H1 (cell line): ENCODE measurements around the gene XIAP. TPM values are rescaled to one million over a fixed set of nuclear protein-coding genes. Genes with fewer than 3 reads are reported as not detected.

Experiments
- CTCF ChIA-PET: fragments of 300-600 bp; sonication (Branson Sonifier 250); formaldehyde crosslinking; loops from one replicate; lab custom pipeline; 2021; ENCODE audit not compliant: partially characterized antibody; lab: Charles Lee
- POLR2A ChIA-PET: fragments of 300-600 bp; sonication (Branson Sonifier 250); formaldehyde crosslinking; loops from one replicate; lab custom pipeline; 2021; ENCODE audit warnings: inconsistent platforms; ENCODE audit not compliant: partially characterized antibody; lab: Charles Lee
- DNase-seq, 2 experiments: peaks; one replicate each; pipeline versions ENCODE4 v3.0.0 to v3.0.0-alpha.2; 2010 to 2022; ENCODE audit warnings: low spot score in 2 of 2, low read depth in 1 of 2, mixed read lengths in 1 of 2
- FAIRE-seq: peaks from 2 replicates; lab custom pipeline; 2011; peaks lifted over from hg19 to GRCh38; lab: Jason Lieb, UNC
- H2AFZ ChIP-seq: 2 replicates; pipeline ENCODE4 v1.8.1; 2012; ENCODE audit warnings: low read length, inconsistent platforms
- H2AK5ac ChIP-seq: 2 replicates; pipeline ENCODE4 v1.6.1; 2013; ENCODE audit warnings: low read depth, low read length
- H2BK120ac ChIP-seq: replicated peaks from 2 replicates; pipeline ENCODE3; 2013; ENCODE audit warnings: low read depth, low read length, inconsistent platforms
- H2BK12ac ChIP-seq: 2 replicates; pipeline ENCODE4 v1.6.1; 2013; ENCODE audit warnings: low read depth, low read length
- H2BK15ac ChIP-seq: 2 replicates; pipeline ENCODE4 v1.6.1; 2013; ENCODE audit warnings: low read length
- H2BK20ac ChIP-seq: 2 replicates; pipeline ENCODE4 v1.6.1; 2013; ENCODE audit warnings: low read length
- H2BK5ac ChIP-seq: 2 replicates; pipeline ENCODE4 v1.6.1; 2013; ENCODE audit warnings: low read depth, low read length
- H3K14ac ChIP-seq: 2 replicates; pipeline ENCODE4 v1.6.1; 2013; ENCODE audit warnings: inconsistent platforms; ENCODE audit not compliant: insufficient read length
- H3K18ac ChIP-seq: 2 replicates; pipeline ENCODE4 v1.6.1; 2013; ENCODE audit warnings: low read length; ENCODE audit errors: extremely low read depth
- H3K23ac ChIP-seq: 2 replicates; pipeline ENCODE4 v1.6.1; 2013; ENCODE audit warnings: inconsistent platforms; ENCODE audit not compliant: insufficient read length
- H3K23me2 ChIP-seq: 2 replicates; pipeline ENCODE4 v1.6.1; 2013; ENCODE audit warnings: low read depth, low read length
- H3K27ac ChIP-seq: 2 replicates; pipeline ENCODE4 v1.6.1; 2011; ENCODE audit warnings: low read depth, low read length, inconsistent platforms
- H3K27me3 ChIP-seq, 4 experiments: replicated peaks in 1 of 4; 1 replicate in 1 of 4; 2 replicates in 3 of 4; pipeline versions ENCODE4 v1.6.1 to v1.8.1; 2011 to 2013; ENCODE audit warnings: low read length in 3 of 4, mild to moderate bottlenecking in 3 of 4, inconsistent platforms in 2 of 4, mixed read lengths in 2 of 4, moderate library complexity in 1 of 4; ENCODE audit not compliant: control insufficient read depth in 3 of 4, insufficient read depth in 3 of 4; ENCODE audit errors: extremely low read depth in 1 of 4
- H3K36me3 ChIP-seq, 4 experiments: 2 replicates each; pipeline versions ENCODE4 v1.6.1 to v1.8.1; 2011 to 2013; ENCODE audit warnings: mild to moderate bottlenecking in 4 of 4, low read length in 3 of 4, moderate library complexity in 2 of 4, control low read depth in 1 of 4, inconsistent platforms in 1 of 4; ENCODE audit not compliant: insufficient read depth in 4 of 4, control insufficient read depth in 2 of 4
- H3K4ac ChIP-seq: replicated peaks from 2 replicates; pipeline ENCODE3; 2013; ENCODE audit warnings: low read length, low read depth, mixed read lengths, inconsistent platforms; ENCODE audit not compliant: insufficient read length
- H3K4me1 ChIP-seq, 4 experiments: replicated peaks in 1 of 4; 1 replicate in 1 of 4; 2 replicates in 3 of 4; pipeline versions ENCODE4 v1.6.1 to v1.8.1; 2011 to 2013; ENCODE audit warnings: low read length in 3 of 4, inconsistent platforms in 2 of 4, mixed read lengths in 1 of 4; ENCODE audit not compliant: insufficient read depth in 4 of 4, control insufficient read depth in 3 of 4
- H3K4me2 ChIP-seq, 2 experiments: 2 replicates each; pipeline versions ENCODE4 v1.6.1 to v1.8.1; 2011 to 2013; ENCODE audit warnings: low read depth in 2 of 2, low read length in 2 of 2, control low read depth in 1 of 2, inconsistent platforms in 1 of 2, mild to moderate bottlenecking in 1 of 2; ENCODE audit not compliant: insufficient read depth in 1 of 2
- H3K4me3 ChIP-seq, 4 experiments: fragments of 200-600, 300-600 bp in 1 of 4; sonication (generic), shearing (Covaris generic), sonication (Bioruptor Twin) in 1 of 4; 2 replicates each; pipeline versions ENCODE4 v1.5.1 to v1.8.1; 2011 to 2016; ENCODE audit warnings: low read length in 4 of 4, low read depth in 3 of 4, control low read depth in 2 of 4, inconsistent platforms in 2 of 4, mild to moderate bottlenecking in 2 of 4, mixed read lengths in 1 of 4, moderate library complexity in 1 of 4; ENCODE audit not compliant: insufficient read depth in 2 of 4; ENCODE audit errors: extremely low read depth in 1 of 4
- H3K56ac ChIP-seq: replicated peaks from 2 replicates; pipeline ENCODE3; 2013; ENCODE audit warnings: low read depth, mild to moderate bottlenecking, mixed read lengths, low read length, inconsistent platforms; ENCODE audit not compliant: insufficient read length
- H3K79me1 ChIP-seq: 2 replicates; pipeline ENCODE4 v1.6.1; 2013; ENCODE audit warnings: low read depth, low read length, control low read depth
- H3K79me2 ChIP-seq, 2 experiments: 2 replicates each; pipeline versions ENCODE4 v1.6.1 to v1.8.1; 2012 to 2013; ENCODE audit warnings: low read length in 2 of 2, mild to moderate bottlenecking in 2 of 2, inconsistent platforms in 1 of 2; ENCODE audit not compliant: insufficient read depth in 2 of 2, control insufficient read depth in 1 of 2
- H3K9ac ChIP-seq, 4 experiments: replicated peaks in 1 of 4; 1 replicate in 1 of 4; 2 replicates in 3 of 4; pipeline versions ENCODE4 v1.6.1 to v1.8.1; 2011 to 2013; ENCODE audit warnings: low read depth in 3 of 4, low read length in 3 of 4, control low read depth in 2 of 4, mild to moderate bottlenecking in 2 of 4, moderate library complexity in 2 of 4, inconsistent platforms in 1 of 4; ENCODE audit errors: extremely low read depth in 1 of 4
- H3K9me3 ChIP-seq, 2 experiments: 2 replicates each; pipeline versions ENCODE4 v1.6.1 to v1.8.1; 2012 to 2013; ENCODE audit warnings: mild to moderate bottlenecking in 2 of 2, moderate library complexity in 2 of 2, control low read depth in 1 of 2, inconsistent platforms in 1 of 2, low read depth in 1 of 2, low read length in 1 of 2, mixed read lengths in 1 of 2; ENCODE audit not compliant: insufficient read depth in 2 of 2
- H4K20me1 ChIP-seq, 2 experiments: replicated peaks in 1 of 2; 2 replicates each; pipeline versions ENCODE3 to v1.8.1; 2011 to 2013; ENCODE audit warnings: inconsistent platforms in 2 of 2, low read length in 2 of 2, mild to moderate bottlenecking in 1 of 2; ENCODE audit not compliant: insufficient read depth in 2 of 2, control insufficient read depth in 1 of 2
- H4K5ac ChIP-seq: 2 replicates; pipeline ENCODE4 v1.6.1; 2013; ENCODE audit warnings: low read length, low read depth, mixed read lengths, inconsistent platforms; ENCODE audit not compliant: insufficient read length
- H4K8ac ChIP-seq: 2 replicates; pipeline ENCODE4 v1.8.0; 2013; ENCODE audit warnings: mild to moderate bottlenecking, moderate library complexity, low read length, inconsistent platforms; ENCODE audit not compliant: insufficient read depth; ENCODE audit errors: extremely low read depth
- H4K91ac ChIP-seq: replicated peaks from 2 replicates; pipeline ENCODE3; 2013; ENCODE audit warnings: low read length, mixed read lengths, inconsistent platforms; ENCODE audit not compliant: insufficient read length
- CBX5 ChIP-seq: fragments of 300-800, 300-1000 bp; sonication (generic); IDR thresholded peaks from 2 replicates; pipeline ENCODE4 v1.7.1; 2016; ENCODE audit warnings: antibody characterized with exemption, low read length, low read depth
- EGR1 ChIP-seq: IDR thresholded peaks from 2 replicates; pipeline ENCODE4 v1.6.1; 2011; ENCODE audit warnings: low read depth, low read length, borderline replicate concordance
- GABPA ChIP-seq: IDR thresholded peaks from 2 replicates; pipeline ENCODE4 v1.6.1; 2011; ENCODE audit warnings: mild to moderate bottlenecking, low read length, moderate library complexity, borderline replicate concordance; ENCODE audit not compliant: insufficient read depth
- JUND ChIP-seq: IDR thresholded peaks from 2 replicates; pipeline ENCODE4 v1.6.1; 2011; ENCODE audit warnings: mild to moderate bottlenecking, improper control_type of control experiment, low read length
- POLR2A ChIP-seq, 2 experiments: IDR thresholded peaks; 1 replicate in 1 of 2; 2 replicates in 1 of 2; pipeline ENCODE4 v1.6.1; 2011; ENCODE audit warnings: low read depth in 2 of 2, low read length in 2 of 2, mild to moderate bottlenecking in 2 of 2; ENCODE audit errors: control extremely low read depth in 1 of 2
- SAP30 ChIP-seq: fragments of 300-600 bp; sonication (generic); IDR thresholded peaks from 2 replicates; pipeline ENCODE4 v1.7.1; 2012; ENCODE audit warnings: low read length, moderate library complexity, mild to moderate bottlenecking, inconsistent platforms; ENCODE audit not compliant: insufficient read depth, insufficient replicate concordance
- SIN3A ChIP-seq, 2 experiments: IDR thresholded peaks in 1 of 2; conservative IDR thresholded peaks in 1 of 2; 2 replicates each; pipeline ENCODE4 v1.6.1; 2011 to 2012; ENCODE audit warnings: low read length in 2 of 2, improper control_type of control experiment in 1 of 2, low read depth in 1 of 2, mild to moderate bottlenecking in 1 of 2
- SIX5 ChIP-seq: IDR thresholded peaks from 2 replicates; pipeline ENCODE4 v1.6.1; 2011; ENCODE audit warnings: mild to moderate bottlenecking, low read depth, low read length
- TBP ChIP-seq: IDR thresholded peaks from 2 replicates; pipeline ENCODE4 v1.6.1; 2011; ENCODE audit warnings: low read depth, low read length, improper control_type of control experiment
- WGBS, 2 experiments: shearing (Covaris generic) in 1 of 2; methylation state at CpG; one replicate each; pipeline versions ENCODE4 v1.1.6 to v1.1.7; 2013 to 2015; ENCODE audit warnings: low lambda C conversion rate in 2 of 2, mixed read lengths in 2 of 2, inconsistent platforms in 1 of 2, low coverage in 1 of 2, missing lambda C conversion rate in 1 of 2; ENCODE audit not compliant: insufficient replicate concordance in 2 of 2, insufficient coverage in 1 of 2, insufficient read length in 1 of 2; ENCODE audit errors: extremely low coverage in 1 of 2, missing lambda C conversion rate in 1 of 2; 5-methylcytosine and 5-hydroxymethylcytosine counted together
- polyA plus RNA-seq, 7 experiments: library from polyadenylated mRNA; depleted of rRNA in 3 of 7; stranded (reverse) in 5 of 7; unstranded in 2 of 7; fragments of >200 nt in 5 of 7; fragments of 200-250 nt in 2 of 7; gene quantifications; 1 replicate in 5 of 7; 2 replicates in 1 of 7; 4 replicates in 1 of 7; pipeline versions ENCODE4 v1.2.1 to v1.2.3, GENCODE V29; 2011 to 2013; ENCODE audit warnings: missing spikeins in 2 of 7, mixed read lengths in 2 of 7
- total RNA-seq: library from RNA; stranded (reverse); fragmentation: NEBNext Ultra II Directional; extraction: Animal tissue kit (Norgen Biotek cat#: 25700); gene quantifications from 2 replicates; pipeline ENCODE4 v1.2.1, GENCODE V29; 2021
- TF ChIP-seq, protein P1 (sequence below): IDR thresholded peaks from 2 replicates; pipeline ENCODE4 v1.6.1; 2012; ENCODE audit warnings: inconsistent platforms
- TF ChIP-seq, protein P2 (sequence below): IDR thresholded peaks from 2 replicates; pipeline ENCODE4 v1.6.1; 2012; ENCODE audit warnings: low read length, inconsistent platforms

The XIAP gene
- total and polyA plus RNA-seq, 2 of the 8 experiments (the other 6 are each of a cell fraction or from before 2014, with no cell fraction given), result 5.9 to 44.7 TPM

DNA sequence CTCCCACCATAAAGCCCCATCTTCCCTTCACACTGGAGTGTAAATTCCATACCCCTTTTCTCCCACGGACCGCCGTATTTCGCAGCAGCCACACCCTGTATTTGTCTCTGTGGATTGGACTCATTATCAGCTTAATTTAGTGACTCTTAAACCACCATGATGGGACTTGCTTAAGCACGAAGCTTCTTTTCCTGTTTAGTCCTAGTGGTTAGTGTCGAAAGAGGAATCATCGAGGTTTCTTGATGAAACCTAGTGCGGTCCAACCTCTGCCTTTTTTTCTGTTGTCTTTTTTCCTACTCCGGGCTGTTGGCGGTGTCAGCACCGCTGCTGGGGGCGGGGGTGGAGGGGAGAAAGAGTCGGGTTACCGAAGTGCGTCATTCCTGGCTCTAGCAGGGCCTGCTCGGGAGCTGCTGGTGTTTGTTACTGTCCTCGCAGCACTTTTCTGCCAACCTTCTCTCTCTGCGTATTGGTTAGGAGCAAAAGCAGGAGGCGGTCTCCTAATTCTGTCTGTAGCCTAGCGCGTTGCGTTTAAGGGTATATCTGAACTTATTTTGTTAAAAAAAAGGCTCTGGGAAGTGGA is 103.0 kb downstream of the XIAP start:
- peaks cover 21 to 61% of the 10 kb centered on the region in 2 experiments for H3K79me2 ChIP-seq
- H2BK15ac ChIP-seq, result no peak overlapping the region
- POLR2A ChIA-PET, result interaction anchor here (0.8 to 1.8 kb wide), 7 partner anchors 9 to 141 kb away, joined by 3 to 5 read pairs (median 4); no protein-coding TSS in a partner anchor
- no peak overlapping the region for H3K23ac ChIP-seq
- peak overlapping the region; percentile 32; the same call in 1 of the 2 replicates for H2BK5ac ChIP-seq
- no peak overlapping the region for H3K4ac ChIP-seq
- DNase-seq (peak in 1 of 2 experiments; percentile 64), FAIRE-seq (peak; percentile 70)
- CTCF ChIA-PET, result no interaction called here
- H2BK20ac ChIP-seq, result no peak overlapping the region
- H2AFZ ChIP-seq, result no peak overlapping the region
- H2BK12ac ChIP-seq, result no peak overlapping the region
- no peaks in the 10 kb centered on the region for H3K27me3 ChIP-seq
- H4K5ac ChIP-seq, result peak overlapping the region; percentile 8
- no peaks in the 10 kb centered on the region for H3K9me3 ChIP-seq
- H4K8ac ChIP-seq, result 0 out of 2 replicates have a peak overlapping the region, but pooled peaks have one; percentile 68
- H3K27ac ChIP-seq, result peak overlapping the region; percentile 97
- H3K4me1 ChIP-seq, result no peaks in the 10 kb centered on the region
- no peak overlapping the region for H3K18ac ChIP-seq
- peak overlapping the region; percentile 35 for H4K91ac ChIP-seq
- no peaks in the 10 kb centered on the region for H3K23me2 ChIP-seq
- peak overlapping the region; percentile 11 to 65 for H3K4me2 ChIP-seq
- no peaks in the 10 kb centered on the region for H3K36me3 ChIP-seq
- peak overlapping the region; percentile 71 to 96 (median 92) for H3K9ac ChIP-seq
- no peak overlapping the region for H3K56ac ChIP-seq
- H2AK5ac ChIP-seq, result no peak overlapping the region
- H3K4me3 ChIP-seq, result peak overlapping the region; percentile 85 to 100 (median 94)
- WGBS, 2 experiments, result 0% methylated on average over 18 of the region's 22 CpGs; no CpG with 5 or more reads in 1 of the 2 experiments
- no peak overlapping the region for H2BK120ac ChIP-seq
- no peak overlapping the region for H3K14ac ChIP-seq
- H4K20me1 ChIP-seq, result peaks cover 0 to 6% of the 10 kb centered on the region in 2 experiments
- H3K79me1 ChIP-seq, result no peaks in the 10 kb centered on the region
- TF ChIP-seq JUND (0 out of 2 replicates have a peak, but pooled peaks have one; percentile 33), CBX5 (no peak), SAP30 (no peak), TBP (peak; percentile 82), POLR2A (IDR thresholded peaks at IDR 0.05; ENCODE audit: control extremely low read depth in 1 of 2, low read depth in 2 of 2, low read length in 2 of 2) (peak; percentile 66 to 70), EGR1 (no peak), SIX5 (no peak), GABPA (no peak), SIN3A (conservative IDR thresholded peaks at IDR 0.05 in 1 of 2, IDR thresholded peaks at IDR 0.05 in 1 of 2; ENCODE audit: low read depth in 1 of 2, low read length in 2 of 2) (no peak; a peak in 2 of 4 replicates)
- TF ChIP-seq, protein P1, sequence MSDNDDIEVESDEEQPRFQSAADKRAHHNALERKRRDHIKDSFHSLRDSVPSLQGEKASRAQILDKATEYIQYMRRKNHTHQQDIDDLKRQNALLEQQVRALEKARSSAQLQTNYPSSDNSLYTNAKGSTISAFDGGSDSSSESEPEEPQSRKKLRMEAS, result no peak
- TF ChIP-seq, protein P2, sequence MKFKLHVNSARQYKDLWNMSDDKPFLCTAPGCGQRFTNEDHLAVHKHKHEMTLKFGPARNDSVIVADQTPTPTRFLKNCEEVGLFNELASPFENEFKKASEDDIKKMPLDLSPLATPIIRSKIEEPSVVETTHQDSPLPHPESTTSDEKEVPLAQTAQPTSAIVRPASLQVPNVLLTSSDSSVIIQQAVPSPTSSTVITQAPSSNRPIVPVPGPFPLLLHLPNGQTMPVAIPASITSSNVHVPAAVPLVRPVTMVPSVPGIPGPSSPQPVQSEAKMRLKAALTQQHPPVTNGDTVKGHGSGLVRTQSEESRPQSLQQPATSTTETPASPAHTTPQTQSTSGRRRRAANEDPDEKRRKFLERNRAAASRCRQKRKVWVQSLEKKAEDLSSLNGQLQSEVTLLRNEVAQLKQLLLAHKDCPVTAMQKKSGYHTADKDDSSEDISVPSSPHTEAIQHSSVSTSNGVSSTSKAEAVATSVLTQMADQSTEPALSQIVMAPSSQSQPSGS, result no peak
